H1 (cell line): ENCODE measurements around the gene FRMPD4. TPM values are rescaled to one million over a fixed set of nuclear protein-coding genes. Genes with fewer than 3 reads are reported as not detected.

Experiments
- polyA plus RNA-seq, 7 experiments: library from polyadenylated mRNA; depleted of rRNA in 3 of 7; stranded (reverse) in 5 of 7; unstranded in 2 of 7; fragments of >200 nt in 5 of 7; fragments of 200-250 nt in 2 of 7; gene quantifications; 1 replicate in 5 of 7; 2 replicates in 1 of 7; 4 replicates in 1 of 7; pipeline versions ENCODE4 v1.2.1 to v1.2.3, GENCODE V29; 2011 to 2013; ENCODE audit warnings: missing spikeins in 2 of 7, mixed read lengths in 2 of 7
- total RNA-seq: library from RNA; stranded (reverse); fragmentation: NEBNext Ultra II Directional; extraction: Animal tissue kit (Norgen Biotek cat#: 25700); gene quantifications from 2 replicates; pipeline ENCODE4 v1.2.1, GENCODE V29; 2021
- TF ChIP-seq, protein P1 (sequence below): fragments of 300-600 bp; sonication (generic); IDR thresholded peaks from 2 replicates; pipeline ENCODE4 v1.7.1; 2012; ENCODE audit warnings: low read length, moderate library complexity, mild to moderate bottlenecking, inconsistent platforms; ENCODE audit not compliant: insufficient replicate concordance

Gene FRMPD4
- total and polyA plus RNA-seq, 2 of the 8 experiments (the other 6 are each of a cell fraction or from before 2014, with no cell fraction given): 0.02 to 0.37 TPM

DNA sequence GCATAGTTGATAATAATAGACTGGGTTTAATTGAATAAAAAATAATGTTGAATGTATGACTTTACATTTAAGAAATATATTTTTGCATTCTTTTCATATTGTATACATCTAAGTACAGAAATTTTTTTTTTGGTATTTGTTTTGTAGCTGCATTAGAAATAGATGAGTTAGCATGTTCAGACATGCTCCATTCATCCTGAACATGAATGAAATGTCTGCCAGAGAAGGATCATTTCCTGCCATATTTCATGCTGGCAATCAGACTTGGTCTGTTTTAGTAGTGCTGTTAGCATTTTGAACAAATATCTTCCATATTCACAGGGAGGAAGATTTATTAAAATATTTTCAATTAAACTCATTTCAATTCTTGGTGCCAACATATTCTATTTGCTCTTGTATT, 98.9 kb downstream of the FRMPD4 start (continued):
- TF ChIP-seq, protein P1, sequence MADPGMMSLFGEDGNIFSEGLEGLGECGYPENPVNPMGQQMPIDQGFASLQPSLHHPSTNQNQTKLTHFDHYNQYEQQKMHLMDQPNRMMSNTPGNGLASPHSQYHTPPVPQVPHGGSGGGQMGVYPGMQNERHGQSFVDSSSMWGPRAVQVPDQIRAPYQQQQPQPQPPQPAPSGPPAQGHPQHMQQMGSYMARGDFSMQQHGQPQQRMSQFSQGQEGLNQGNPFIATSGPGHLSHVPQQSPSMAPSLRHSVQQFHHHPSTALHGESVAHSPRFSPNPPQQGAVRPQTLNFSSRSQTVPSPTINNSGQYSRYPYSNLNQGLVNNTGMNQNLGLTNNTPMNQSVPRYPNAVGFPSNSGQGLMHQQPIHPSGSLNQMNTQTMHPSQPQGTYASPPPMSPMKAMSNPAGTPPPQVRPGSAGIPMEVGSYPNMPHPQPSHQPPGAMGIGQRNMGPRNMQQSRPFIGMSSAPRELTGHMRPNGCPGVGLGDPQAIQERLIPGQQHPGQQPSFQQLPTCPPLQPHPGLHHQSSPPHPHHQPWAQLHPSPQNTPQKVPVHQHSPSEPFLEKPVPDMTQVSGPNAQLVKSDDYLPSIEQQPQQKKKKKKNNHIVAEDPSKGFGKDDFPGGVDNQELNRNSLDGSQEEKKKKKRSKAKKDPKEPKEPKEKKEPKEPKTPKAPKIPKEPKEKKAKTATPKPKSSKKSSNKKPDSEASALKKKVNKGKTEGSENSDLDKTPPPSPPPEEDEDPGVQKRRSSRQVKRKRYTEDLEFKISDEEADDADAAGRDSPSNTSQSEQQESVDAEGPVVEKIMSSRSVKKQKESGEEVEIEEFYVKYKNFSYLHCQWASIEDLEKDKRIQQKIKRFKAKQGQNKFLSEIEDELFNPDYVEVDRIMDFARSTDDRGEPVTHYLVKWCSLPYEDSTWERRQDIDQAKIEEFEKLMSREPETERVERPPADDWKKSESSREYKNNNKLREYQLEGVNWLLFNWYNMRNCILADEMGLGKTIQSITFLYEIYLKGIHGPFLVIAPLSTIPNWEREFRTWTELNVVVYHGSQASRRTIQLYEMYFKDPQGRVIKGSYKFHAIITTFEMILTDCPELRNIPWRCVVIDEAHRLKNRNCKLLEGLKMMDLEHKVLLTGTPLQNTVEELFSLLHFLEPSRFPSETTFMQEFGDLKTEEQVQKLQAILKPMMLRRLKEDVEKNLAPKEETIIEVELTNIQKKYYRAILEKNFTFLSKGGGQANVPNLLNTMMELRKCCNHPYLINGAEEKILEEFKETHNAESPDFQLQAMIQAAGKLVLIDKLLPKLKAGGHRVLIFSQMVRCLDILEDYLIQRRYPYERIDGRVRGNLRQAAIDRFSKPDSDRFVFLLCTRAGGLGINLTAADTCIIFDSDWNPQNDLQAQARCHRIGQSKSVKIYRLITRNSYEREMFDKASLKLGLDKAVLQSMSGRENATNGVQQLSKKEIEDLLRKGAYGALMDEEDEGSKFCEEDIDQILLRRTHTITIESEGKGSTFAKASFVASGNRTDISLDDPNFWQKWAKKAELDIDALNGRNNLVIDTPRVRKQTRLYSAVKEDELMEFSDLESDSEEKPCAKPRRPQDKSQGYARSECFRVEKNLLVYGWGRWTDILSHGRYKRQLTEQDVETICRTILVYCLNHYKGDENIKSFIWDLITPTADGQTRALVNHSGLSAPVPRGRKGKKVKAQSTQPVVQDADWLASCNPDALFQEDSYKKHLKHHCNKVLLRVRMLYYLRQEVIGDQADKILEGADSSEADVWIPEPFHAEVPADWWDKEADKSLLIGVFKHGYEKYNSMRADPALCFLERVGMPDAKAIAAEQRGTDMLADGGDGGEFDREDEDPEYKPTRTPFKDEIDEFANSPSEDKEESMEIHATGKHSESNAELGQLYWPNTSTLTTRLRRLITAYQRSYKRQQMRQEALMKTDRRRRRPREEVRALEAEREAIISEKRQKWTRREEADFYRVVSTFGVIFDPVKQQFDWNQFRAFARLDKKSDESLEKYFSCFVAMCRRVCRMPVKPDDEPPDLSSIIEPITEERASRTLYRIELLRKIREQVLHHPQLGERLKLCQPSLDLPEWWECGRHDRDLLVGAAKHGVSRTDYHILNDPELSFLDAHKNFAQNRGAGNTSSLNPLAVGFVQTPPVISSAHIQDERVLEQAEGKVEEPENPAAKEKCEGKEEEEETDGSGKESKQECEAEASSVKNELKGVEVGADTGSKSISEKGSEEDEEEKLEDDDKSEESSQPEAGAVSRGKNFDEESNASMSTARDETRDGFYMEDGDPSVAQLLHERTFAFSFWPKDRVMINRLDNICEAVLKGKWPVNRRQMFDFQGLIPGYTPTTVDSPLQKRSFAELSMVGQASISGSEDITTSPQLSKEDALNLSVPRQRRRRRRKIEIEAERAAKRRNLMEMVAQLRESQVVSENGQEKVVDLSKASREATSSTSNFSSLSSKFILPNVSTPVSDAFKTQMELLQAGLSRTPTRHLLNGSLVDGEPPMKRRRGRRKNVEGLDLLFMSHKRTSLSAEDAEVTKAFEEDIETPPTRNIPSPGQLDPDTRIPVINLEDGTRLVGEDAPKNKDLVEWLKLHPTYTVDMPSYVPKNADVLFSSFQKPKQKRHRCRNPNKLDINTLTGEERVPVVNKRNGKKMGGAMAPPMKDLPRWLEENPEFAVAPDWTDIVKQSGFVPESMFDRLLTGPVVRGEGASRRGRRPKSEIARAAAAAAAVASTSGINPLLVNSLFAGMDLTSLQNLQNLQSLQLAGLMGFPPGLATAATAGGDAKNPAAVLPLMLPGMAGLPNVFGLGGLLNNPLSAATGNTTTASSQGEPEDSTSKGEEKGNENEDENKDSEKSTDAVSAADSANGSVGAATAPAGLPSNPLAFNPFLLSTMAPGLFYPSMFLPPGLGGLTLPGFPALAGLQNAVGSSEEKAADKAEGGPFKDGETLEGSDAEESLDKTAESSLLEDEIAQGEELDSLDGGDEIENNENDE: no peak
